Panc1 (cell line): Measurements from ENCODE around the gene CCSER2. TPM values are rescaled to one million over a fixed set of nuclear protein-coding genes. Genes with fewer than 3 reads are reported as not detected.
"Not testable (repeated sequence)": the region's sequence is repeated elsewhere in the genome, so short reads cannot be mapped to it uniquely, and the experiment has no call there.

Experiments used
- ATAC-seq: fragments of 200-7000 bp; cut with Tn5 transposase; 2 replicates; pipeline ENCODE4 v1.9.1; 2020; ENCODE audit warnings: mild to moderate bottlenecking, moderate library complexity
- BruUV-seq: library from RNA; stranded (reverse); fragments of 400-500 nt; replicated peaks from 2 replicates; lab custom pipeline; 2021; lab: Mats Ljungman, UMichigan
- CTCF ChIA-PET: fragments of 300-600 bp; sonication (Branson Sonifier 250); formaldehyde crosslinking; loops from one replicate; lab custom pipeline; 2022; ENCODE audit warnings: antibody characterized with exemption; lab: Charles Lee
- POLR2A ChIA-PET: fragments of 300-600 bp; sonication (Branson Sonifier 250); formaldehyde crosslinking; loops from one replicate; lab custom pipeline; 2022; ENCODE audit warnings: antibody characterized with exemption; lab: Charles Lee
- DNase-seq: peaks from one replicate; pipeline ENCODE4 v3.0.0-alpha.2; 2010; ENCODE audit warnings: low read depth, low spot score
- H3K27ac ChIP-seq: 2 replicates; pipeline ENCODE4 v1.5.1; 2011; ENCODE audit warnings: mild to moderate bottlenecking, low read length, inconsistent platforms
- H3K27me3 ChIP-seq: fragments of 200-500 bp; sonication (Bioruptor generic); 2 replicates; pipeline ENCODE4 v1.6.0; 2014; ENCODE audit warnings: low read length, inconsistent platforms; ENCODE audit not compliant: control insufficient read depth, insufficient read depth
- H3K36me3 ChIP-seq: fragments of 200-500 bp; sonication (Bioruptor generic); 2 replicates; pipeline ENCODE4 v1.5.1; 2014; ENCODE audit warnings: inconsistent platforms, mild to moderate bottlenecking, low read length, moderate library complexity; ENCODE audit not compliant: control insufficient read depth, insufficient read depth
- H3K4me1 ChIP-seq: 2 replicates; pipeline ENCODE4 v1.5.1; 2011; ENCODE audit warnings: inconsistent platforms, mild to moderate bottlenecking, low read length, moderate library complexity; ENCODE audit not compliant: control insufficient read depth, insufficient read depth
- H3K4me3 ChIP-seq, 2 experiments: 2 replicates each; pipeline ENCODE4 v1.5.1; 2011 to 2012; ENCODE audit warnings: low read depth in 2 of 2, low read length in 2 of 2, mild to moderate bottlenecking in 2 of 2, inconsistent platforms in 1 of 2, moderate library complexity in 1 of 2
- H3K9me3 ChIP-seq: fragments of 200-500 bp; sonication (Bioruptor generic); 2 replicates; pipeline ENCODE4 v1.5.1; 2014; ENCODE audit warnings: low read depth, mild to moderate bottlenecking, inconsistent platforms, low read length, moderate library complexity; ENCODE audit not compliant: control insufficient read depth, insufficient read depth
- CTCF ChIP-seq: fragments of 450-650 bp; IDR thresholded peaks from 2 replicates; pipeline ENCODE4 v1.5.1; 2017; ENCODE audit warnings: mild to moderate bottlenecking
- POLR2AphosphoS5 ChIP-seq: IDR thresholded peaks from 2 replicates; pipeline ENCODE4 v1.6.1; 2012; ENCODE audit warnings: mild to moderate bottlenecking, low read depth, low read length, moderate library complexity
- REST ChIP-seq, 2 experiments: IDR thresholded peaks; 2 replicates each; pipeline ENCODE4 v1.6.1; 2011 to 2012; ENCODE audit warnings: low read depth in 2 of 2, control low read depth in 1 of 2, low read length in 1 of 2, mild to moderate bottlenecking in 1 of 2, moderate library complexity in 1 of 2; ENCODE audit not compliant: insufficient read depth in 1 of 2
- SIN3A ChIP-seq: IDR thresholded peaks from 2 replicates; pipeline ENCODE4 v1.6.1; 2012; ENCODE audit warnings: low read depth, mild to moderate bottlenecking, low read length, moderate library complexity, borderline replicate concordance; ENCODE audit not compliant: insufficient read depth
- TCF7L2 ChIP-seq: IDR thresholded peaks from 2 replicates; pipeline ENCODE4 v1.6.1; 2011; ENCODE audit warnings: mild to moderate bottlenecking, low read depth, low read length, inconsistent platforms
- in situ Hi-C: cut with HindIII; loops from 2 replicates; pipeline ENCODE4 v1.10.0; 2016; ENCODE audit warnings: low sequenced_read_pairs, low pct_unique_long_range_greater_than_20kb
- intact Hi-C: fragments of 100-400 bp; cut with micrococcal nuclease; formaldehyde crosslinking; loops from one replicate; pipeline ENCODE4 v1.10.0; 2022; ENCODE audit not compliant: unreplicated experiment
- total RNA-seq: library from RNA; stranded (reverse); gene quantifications from one replicate; pipeline ENCODE4 v1.2.1, GENCODE V29; 2021; ENCODE audit not compliant: unreplicated experiment

CCSER2 gene
- total RNA-seq, 1 experiment from 2014 or later: 63.7 TPM

GRCh38 chr10:84407388-84408049 lies 79.1 kb downstream of the CCSER2 start:
- Histone ChIP-seq H3K9me3 (peaks cover 4% of the 10 kb centered on the region; the same call in 1 of the 2 replicates), H3K4me1 (no peaks in the 10 kb centered on the region), H3K4me3 (no peak overlapping the region), H3K27me3 (no peaks in the 10 kb centered on the region), H3K27ac (no peak overlapping the region), H3K36me3 (no peaks in the 10 kb centered on the region)
- DNase-seq: no peak
- CTCF ChIA-PET: interaction anchor here (0.7 kb wide), 1 partner anchor 11 kb away, joined by 3 read pairs; no protein-coding TSS in a partner anchor
- no peak for ATAC-seq
- TF ChIP-seq POLR2AphosphoS5: no peak
- TF ChIP-seq SIN3A: no peak
- BruUV-seq: no TSS peak
- intact Hi-C loops (no loop called here), in situ Hi-C loops (no loop called here)
- POLR2A ChIA-PET: no interaction called here

- no peak for TF ChIP-seq POLR2AphosphoS5
- TF ChIP-seq SIN3A: no peak
- no peak for TF ChIP-seq CTCF
- BruUV-seq: no TSS peak
- in situ Hi-C loops: no loop called here
- no peak for DNase-seq
- Histone ChIP-seq H3K4me3 (no peak overlapping the region), H3K27me3 (no peaks in the 10 kb centered on the region), H3K4me1 (no peaks in the 10 kb centered on the region), H3K36me3 (no peaks in the 10 kb centered on the region), H3K27ac (no peak overlapping the region), H3K9me3 (peaks cover 12% of the 10 kb centered on the region; the same call in 1 of the 2 replicates)
- no peak for ATAC-seq
- CTCF ChIA-PET: no interaction called here
- intact Hi-C loops: no loop called here
- POLR2A ChIA-PET: interaction anchor here (0.7 kb wide), 1 partner anchor 67 kb away, joined by 3 read pairs; no protein-coding TSS in a partner anchor
These were observed 84.1 kb downstream of the CCSER2 start for GRCh38 chr10:84412482-84412881.

GRCh38 chr10:84414110-84414509 lies 85.7 kb downstream of the CCSER2 start:
- ATAC-seq, H3K36me3 ChIP-seq, DNase-seq, H3K4me1 ChIP-seq, in situ Hi-C loops, CTCF ChIA-PET, intact Hi-C loops, H3K27ac ChIP-seq, H3K4me3 ChIP-seq, BruUV-seq, POLR2A ChIA-PET, H3K27me3 ChIP-seq: not testable (repeated sequence)
- peaks cover 12% of the 10 kb centered on the region; the same call in 1 of the 2 replicates for H3K9me3 ChIP-seq

GRCh38 chr10:84415539-84416244 lies 87.3 kb downstream of the CCSER2 start:
- ChIA-PET CTCF (no interaction called here), POLR2A (no interaction called here)
- DNase-seq (no peak), ATAC-seq (no peak)
- no TSS peak for BruUV-seq
- Histone ChIP-seq H3K27me3 (no peaks in the 10 kb centered on the region), H3K9me3 (peaks cover 12% of the 10 kb centered on the region; the same call in 1 of the 2 replicates), H3K27ac (no peak overlapping the region), H3K36me3 (no peaks in the 10 kb centered on the region), H3K4me3 (no peak overlapping the region), H3K4me1 (no peaks in the 10 kb centered on the region)
- intact Hi-C loops (no loop called here), in situ Hi-C loops (no loop called here)
- TF ChIP-seq SIN3A (no peak), TCF7L2 (no peak), POLR2AphosphoS5 (no peak), REST (IDR thresholded peaks at IDR 0.05; ENCODE audit: insufficient read depth in 1 of 2, low read depth in 2 of 2, low read length in 1 of 2) (no peak), CTCF (no peak)
